Sigmoid colon (tissue), 7 donors: ENCODE results near the gene SMARCA2. TPM values are rescaled to one million over a fixed set of nuclear protein-coding genes. Genes with fewer than 3 reads are reported as not detected.

ENCODE experiments used
- DNase-seq: peaks from one replicate; pipeline ENCODE4 v3.0.0-alpha.2; 2019
- H3K27ac ChIP-seq, 4 donors: fragments of 200-600 bp; sonication (generic); one replicate each; pipeline ENCODE4 v1.5.1; 2016 to 2019; ENCODE audit warnings: mild to moderate bottlenecking in 1 of 4
- H3K27me3 ChIP-seq, 3 donors: fragments of 200-600 bp; sonication (generic); one replicate each; pipeline ENCODE4 v1.5.1; 2019; ENCODE audit warnings: mild to moderate bottlenecking in 1 of 3
- H3K36me3 ChIP-seq, 4 donors: fragments of 200-600 bp; sonication (generic); one replicate each; pipeline ENCODE4 v1.5.1; 2016 to 2019
- H3K4me1 ChIP-seq, 4 donors: fragments of 200-600 bp; sonication (generic); one replicate each; pipeline ENCODE4 v1.5.1; 2017 to 2019
- H3K4me3 ChIP-seq, 4 donors: fragments of 200-600 bp; sonication (generic); one replicate each; pipeline ENCODE4 v1.5.1; 2017 to 2019; ENCODE audit warnings: mild to moderate bottlenecking in 2 of 4, moderate library complexity in 1 of 4
- H3K9me3 ChIP-seq, 4 donors: fragments of 200-600 bp in 3 of 4; sonication (generic) in 3 of 4; one replicate each; pipeline versions ENCODE4 v1.5.1 to v1.6.1; 2013 to 2019
- CTCF ChIP-seq, 4 experiments: fragments of 450-650 bp in 3 of 4; fragments of 200-600 bp in 1 of 4; IDR thresholded peaks; one replicate each; pipeline ENCODE4 v1.5.1; 2016 to 2019; ENCODE audit warnings: antibody characterized with exemption in 4 of 4, mild to moderate bottlenecking in 3 of 4, moderate library complexity in 2 of 4
- EP300 ChIP-seq, 4 donors: sonication (generic); formaldehyde crosslinking; IDR thresholded peaks; one replicate each; pipeline ENCODE4 v1.6.1; 2017; ENCODE audit warnings: antibody characterized with exemption in 4 of 4
- POLR2A ChIP-seq, 2 donors: fragments of 450-650 bp; IDR thresholded peaks; one replicate each; pipeline ENCODE4 v1.6.1; 2016; ENCODE audit warnings: antibody characterized with exemption in 2 of 2, mild to moderate bottlenecking in 2 of 2, moderate library complexity in 2 of 2
- POLR2AphosphoS5 ChIP-seq, 4 donors: sonication (generic); formaldehyde crosslinking; IDR thresholded peaks; one replicate each; pipeline ENCODE4 v1.6.1; 2017; ENCODE audit warnings: antibody characterized with exemption in 4 of 4
- WGBS, 2 donors: extraction: QIAGEN DNeasy Blood & Tissue Kit; methylation state at CpG; one replicate each; pipeline ENCODE4 v1.1.7; 2013; 5-methylcytosine and 5-hydroxymethylcytosine counted together
- intact Hi-C: fragments of 100-400 bp; cut with DNase I; formaldehyde crosslinking; loops from one replicate; pipeline ENCODE4 v1.15.1; 2023
- polyA plus RNA-seq, 3 donors: library from polyadenylated mRNA; stranded (reverse); fragments of 200-250 nt; gene quantifications; one replicate each; pipeline ENCODE4 v1.2.3, GENCODE V29; 2013
- total RNA-seq, 4 donors: library from RNA; depleted of rRNA; stranded (reverse); fragments of >200 nt; gene quantifications; one replicate each; pipeline ENCODE4 v1.1.0, GENCODE V29; 2016
- donor health status: healthy with polysubstance abuse.
- donor health status: Bipolar disorder and iron deficiency.
- donor health status: healthy.

Gene SMARCA2
- total and polyA plus RNA-seq, 7 donors, result 32.1 to 209 (median 75.0) TPM

- WGBS, 2 donors, result 18 to 33% methylated on average over 1 of the region's 1 CpG
- Histone ChIP-seq H3K4me1 (peaks cover 0 to 91% (median 86%) of the 10 kb centered on the region in 4 donors), H3K27ac (peak overlapping the region in 2 of 4 donors; percentile 75)
Measured at GRCh38 chr9:2022560-2022959, 7.4 kb downstream of the SMARCA2 start.

GRCh38 chr9:2023042-2023441 lies 7.9 kb downstream of the SMARCA2 start:
- Histone ChIP-seq H3K27ac (peak overlapping the region; percentile 44 to 75 (median 62)), H3K9me3 (no peaks in the 10 kb centered on the region), H3K36me3 (no peaks in the 10 kb centered on the region), H3K4me3 (no peak overlapping the region), H3K27me3 (no peaks in the 10 kb centered on the region), H3K4me1 (peaks cover 0 to 96% (median 90%) of the 10 kb centered on the region in 4 donors)
- DNase-seq, result no peak
- intact Hi-C loops, result no loop called here
- TF ChIP-seq CTCF (IDR thresholded peaks at IDR 0.05), result no peak
- TF ChIP-seq POLR2AphosphoS5 (IDR thresholded peaks at IDR 0.05), result no peak
- no peak for TF ChIP-seq EP300 (IDR thresholded peaks at IDR 0.05)
- 49 to 62% methylated on average over 3 of the region's 3 CpGs for WGBS, 2 donors

More at GRCh38 chr9:2022560-2022959, 7.4 kb downstream of the SMARCA2 start:
- no peak overlapping the region for H3K4me3 ChIP-seq
- H3K36me3 ChIP-seq, result no peaks in the 10 kb centered on the region
- intact Hi-C loops, result loop anchor here (1.0 kb wide), 1 partner anchor 27 kb away; no protein-coding TSS in a partner anchor
- DNase-seq, result no peak
- no peaks in the 10 kb centered on the region for H3K9me3 ChIP-seq
- TF ChIP-seq POLR2A (IDR thresholded peaks at IDR 0.05), result no peak
- no peak for TF ChIP-seq EP300 (IDR thresholded peaks at IDR 0.05)
- no peak for TF ChIP-seq POLR2AphosphoS5 (IDR thresholded peaks at IDR 0.05)
- TF ChIP-seq CTCF (IDR thresholded peaks at IDR 0.05), result no peak
- no peaks in the 10 kb centered on the region for H3K27me3 ChIP-seq

GRCh38 chr9:2023532-2023931 lies 8.4 kb downstream of the SMARCA2 start:
- intact Hi-C loops, result no loop called here
- WGBS, 2 donors, result 20 to 49% methylated on average over 5 of the region's 5 CpGs

GRCh38 chr9:2024888-2025782 lies 10.0 kb downstream of the SMARCA2 start:
- H3K36me3 ChIP-seq, result no peaks in the 10 kb centered on the region
- H3K4me1 ChIP-seq, result peaks cover 0 to 98% (median 89%) of the 10 kb centered on the region in 4 donors
- no peaks in the 10 kb centered on the region for H3K9me3 ChIP-seq
- DNase-seq, result no peak
- H3K4me3 ChIP-seq, result no peak overlapping the region
- TF ChIP-seq POLR2A (IDR thresholded peaks at IDR 0.05), result no peak
- TF ChIP-seq EP300 (IDR thresholded peaks at IDR 0.05), result no peak
- TF ChIP-seq POLR2AphosphoS5 (IDR thresholded peaks at IDR 0.05), result no peak
- TF ChIP-seq CTCF (IDR thresholded peaks at IDR 0.05), result no peak
- H3K27ac ChIP-seq, result peak overlapping the region; percentile 24 to 75 (median 60)
- intact Hi-C loops, result no loop called here
- no peaks in the 10 kb centered on the region for H3K27me3 ChIP-seq
- WGBS, 2 donors, result 61 to 89% methylated on average over 5 of the region's 5 CpGs

More at GRCh38 chr9:2023532-2023931, 8.4 kb downstream of the SMARCA2 start:
- Histone ChIP-seq H3K9me3 (no peaks in the 10 kb centered on the region), H3K27me3 (no peaks in the 10 kb centered on the region), H3K36me3 (no peaks in the 10 kb centered on the region), H3K4me1 (peaks cover 0 to 98% (median 90%) of the 10 kb centered on the region in 4 donors), H3K27ac (peak overlapping the region; percentile 44 to 75 (median 62)), H3K4me3 (peak overlapping the region in 1 of 4 donors; percentile 4)
- no peak for TF ChIP-seq POLR2A (IDR thresholded peaks at IDR 0.05)
- no peak for DNase-seq

- Histone ChIP-seq H3K27me3 (no peaks in the 10 kb centered on the region), H3K4me3 (no peak overlapping the region), H3K4me1 (peaks cover 0 to 90% (median 84%) of the 10 kb centered on the region in 4 donors), H3K36me3 (no peaks in the 10 kb centered on the region), H3K9me3 (no peaks in the 10 kb centered on the region), H3K27ac (peak overlapping the region in 3 of 4 donors; percentile 45 to 75 (median 75))
- TF ChIP-seq POLR2AphosphoS5 (IDR thresholded peaks at IDR 0.05) (no peak), EP300 (IDR thresholded peaks at IDR 0.05) (no peak), CTCF (IDR thresholded peaks at IDR 0.05) (no peak), POLR2A (IDR thresholded peaks at IDR 0.05) (no peak)
- intact Hi-C loops, result no loop called here
- DNase-seq, result no peak
- 56 to 71% methylated on average over 9 of the region's 9 CpGs for WGBS, 2 donors
Measured at GRCh38 chr9:2026220-2026997, 11.3 kb downstream of the SMARCA2 start.
